Ascending aorta (tissue), 2 donors: ENCODE results near the gene CSMD2. TPM values are rescaled to one million over a fixed set of nuclear protein-coding genes. Genes with fewer than 3 reads are reported as not detected.

Experiments used
- DNase-seq, 2 donors: peaks; one replicate each; pipeline ENCODE4 v3.0.0-alpha.2; 2019; ENCODE audit warnings: low spot score in 2 of 2
- H3K27ac ChIP-seq, 2 donors: fragments of 200-600 bp; sonication (generic); one replicate each; pipeline ENCODE4 v1.5.1; 2016 to 2017; ENCODE audit warnings: mild to moderate bottlenecking in 1 of 2
- H3K27me3 ChIP-seq: fragments of 200-600 bp; sonication (generic); one replicate; pipeline ENCODE4 v1.5.1; 2017
- H3K36me3 ChIP-seq, 2 donors: fragments of 200-600 bp; sonication (generic); one replicate each; pipeline ENCODE4 v1.5.1; 2016
- H3K4me1 ChIP-seq, 2 donors: fragments of 200-600 bp; sonication (generic); one replicate each; pipeline ENCODE4 v1.5.1; 2016 to 2017; ENCODE audit warnings: mild to moderate bottlenecking in 1 of 2
- H3K4me3 ChIP-seq, 2 donors: fragments of 200-600 bp; sonication (generic); one replicate each; pipeline ENCODE4 v1.5.1; 2016 to 2017; ENCODE audit warnings: mild to moderate bottlenecking in 1 of 2
- H3K9me3 ChIP-seq, 2 donors: fragments of 200-600 bp; sonication (generic); one replicate each; pipeline ENCODE4 v1.5.1; 2016
- CTCF ChIP-seq, 3 experiments: fragments of 200-600 bp in 2 of 3; fragments of 450-650 bp in 1 of 3; sonication (generic) in 2 of 3; IDR thresholded peaks; one replicate each; pipeline ENCODE4 v1.5.1; 2016 to 2019; ENCODE audit warnings: antibody characterized with exemption in 3 of 3, mild to moderate bottlenecking in 1 of 3, moderate library complexity in 1 of 3
- intact Hi-C: fragments of 100-400 bp; cut with DNase I; formaldehyde crosslinking; loops from one replicate; pipeline ENCODE4 v1.15.1; 2023
- total RNA-seq: library from RNA; depleted of rRNA; stranded (reverse); fragments of >200 nt; gene quantifications from one replicate; pipeline ENCODE4 v1.1.0, GENCODE V29; 2016

Gene CSMD2
- total RNA-seq, 1 donor from 2014 or later: 10.9 TPM

DNA sequence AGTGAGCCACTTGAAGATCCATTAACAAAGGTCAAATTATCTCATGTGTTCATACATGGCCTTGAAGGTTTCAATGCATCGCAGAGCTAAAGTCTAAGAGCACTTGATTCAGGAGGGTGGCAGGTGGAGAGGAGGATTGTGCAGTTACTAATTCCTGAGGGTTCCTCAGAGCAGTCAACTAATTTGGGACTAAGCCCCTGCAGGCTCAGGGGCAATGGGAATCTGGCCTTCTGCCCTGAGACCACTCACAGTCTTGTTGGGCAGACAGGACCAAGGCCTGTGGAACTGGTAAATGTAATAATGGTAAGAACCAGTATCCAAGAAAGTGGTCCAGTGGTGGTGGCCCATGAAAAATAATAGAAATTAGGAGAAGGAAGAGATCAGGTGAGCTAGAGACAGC lies 428.5 kb downstream of the CSMD2 start:
- no peak overlapping the region for H3K4me3 ChIP-seq
- no peaks in the 10 kb centered on the region for H3K27me3 ChIP-seq
- no peaks in the 10 kb centered on the region for H3K4me1 ChIP-seq
- no peaks in the 10 kb centered on the region for H3K9me3 ChIP-seq
- TF ChIP-seq CTCF (IDR thresholded peaks at IDR 0.05): no peak
- no peak overlapping the region for H3K27ac ChIP-seq
- DNase-seq: no peak
- H3K36me3 ChIP-seq: no peaks in the 10 kb centered on the region
- intact Hi-C loops: loop anchor here (5.0 kb wide), 1 partner anchor 281 kb away; no protein-coding TSS in a partner anchor

GRCh38 chr1:33735624-33736023 lies 429.4 kb downstream of the CSMD2 start:
- Histone ChIP-seq H3K4me1 (no peaks in the 10 kb centered on the region), H3K27ac (no peak overlapping the region), H3K27me3 (no peaks in the 10 kb centered on the region), H3K9me3 (no peaks in the 10 kb centered on the region), H3K36me3 (no peaks in the 10 kb centered on the region), H3K4me3 (no peak overlapping the region)
- intact Hi-C loops: loop anchor here (1.0 to 5.0 kb wide), 2 partner anchors 282 to 428 kb away; no protein-coding TSS in a partner anchor
- TF ChIP-seq CTCF (IDR thresholded peaks at IDR 0.05): peak in 2 of 3 experiments; percentile 7 to 54
- no peak for DNase-seq

DNA sequence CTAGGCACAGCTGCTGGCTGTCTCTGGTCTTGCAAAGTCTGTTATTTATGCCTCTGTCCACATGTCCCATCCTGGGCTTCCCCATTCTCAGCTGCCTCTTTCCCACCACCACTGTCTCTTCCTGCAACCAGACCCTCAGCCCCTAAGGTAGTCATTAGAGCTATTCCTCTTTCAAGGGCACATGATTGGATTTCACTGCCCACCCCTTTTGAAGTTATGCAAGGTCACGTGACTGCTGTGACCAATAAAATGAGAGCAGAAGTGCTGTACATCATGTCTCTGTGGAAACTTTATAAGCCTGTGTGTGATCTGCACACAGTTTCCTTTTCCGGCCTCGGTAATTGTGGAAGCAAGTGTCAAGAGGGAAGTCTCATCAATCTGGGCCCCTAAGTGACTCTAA lies 437.7 kb downstream of the CSMD2 start:
- Histone ChIP-seq H3K27ac (no peak overlapping the region), H3K27me3 (no peaks in the 10 kb centered on the region), H3K36me3 (no peaks in the 10 kb centered on the region), H3K4me3 (no peak overlapping the region), H3K9me3 (no peaks in the 10 kb centered on the region), H3K4me1 (no peaks in the 10 kb centered on the region)
- intact Hi-C loops: no loop called here
- TF ChIP-seq CTCF (IDR thresholded peaks at IDR 0.05): no peak
- DNase-seq: no peak

- no peak for TF ChIP-seq CTCF (IDR thresholded peaks at IDR 0.05)
- no peaks in the 10 kb centered on the region for H3K4me1 ChIP-seq
- intact Hi-C loops: no loop called here
- no peaks in the 10 kb centered on the region for H3K36me3 ChIP-seq
- H3K9me3 ChIP-seq: no peaks in the 10 kb centered on the region
- H3K27me3 ChIP-seq: no peaks in the 10 kb centered on the region
- H3K27ac ChIP-seq: no peak overlapping the region
- no peak for DNase-seq
- no peak overlapping the region for H3K4me3 ChIP-seq
Observed at GRCh38 chr1:33726274-33726804, 438.7 kb downstream of the CSMD2 start.

- DNase-seq: no peak
- no peak for TF ChIP-seq CTCF (IDR thresholded peaks at IDR 0.05)
- Histone ChIP-seq H3K9me3 (no peaks in the 10 kb centered on the region), H3K4me1 (no peaks in the 10 kb centered on the region), H3K4me3 (no peak overlapping the region), H3K27me3 (no peaks in the 10 kb centered on the region), H3K36me3 (no peaks in the 10 kb centered on the region), H3K27ac (no peak overlapping the region)
- intact Hi-C loops: no loop called here
Observed at GRCh38 chr1:33725556-33726160, 439.4 kb downstream of the CSMD2 start.
